Measurements from ENCODE around the gene ZC3H11A.
"Not testable (repeated sequence)": the region's sequence is repeated elsewhere in the genome, so short reads cannot be mapped to it uniquely, and the experiment has no call there.

Gene ZC3H11A

DNA sequence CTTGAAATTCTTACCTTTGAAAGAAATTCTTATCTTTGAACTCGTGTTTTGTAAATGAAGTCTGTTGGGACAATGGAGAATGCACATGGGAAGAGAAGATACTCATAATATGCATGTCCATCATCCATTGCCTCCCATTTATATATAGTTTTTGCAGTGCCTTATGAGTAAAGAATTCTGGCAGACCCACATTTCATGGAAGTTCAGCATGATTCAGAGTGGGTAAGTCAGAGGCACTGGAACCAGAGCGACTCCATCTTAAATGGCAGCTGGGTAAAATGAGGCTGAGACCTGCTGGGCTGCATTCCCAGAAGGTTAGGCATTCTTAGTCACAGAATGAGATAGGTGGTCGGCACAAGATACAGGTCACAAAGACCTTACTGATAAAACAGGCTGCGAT, 16.6 kb upstream of the ZC3H11A start:
- DNase-seq (ENCODE audit: low read depth), result no peak
- H3K4me3 ChIP-seq (ENCODE audit: control insufficient read depth, low read depth, low read length), result no peak overlapping the region
- TF ChIP-seq, protein P1, sequence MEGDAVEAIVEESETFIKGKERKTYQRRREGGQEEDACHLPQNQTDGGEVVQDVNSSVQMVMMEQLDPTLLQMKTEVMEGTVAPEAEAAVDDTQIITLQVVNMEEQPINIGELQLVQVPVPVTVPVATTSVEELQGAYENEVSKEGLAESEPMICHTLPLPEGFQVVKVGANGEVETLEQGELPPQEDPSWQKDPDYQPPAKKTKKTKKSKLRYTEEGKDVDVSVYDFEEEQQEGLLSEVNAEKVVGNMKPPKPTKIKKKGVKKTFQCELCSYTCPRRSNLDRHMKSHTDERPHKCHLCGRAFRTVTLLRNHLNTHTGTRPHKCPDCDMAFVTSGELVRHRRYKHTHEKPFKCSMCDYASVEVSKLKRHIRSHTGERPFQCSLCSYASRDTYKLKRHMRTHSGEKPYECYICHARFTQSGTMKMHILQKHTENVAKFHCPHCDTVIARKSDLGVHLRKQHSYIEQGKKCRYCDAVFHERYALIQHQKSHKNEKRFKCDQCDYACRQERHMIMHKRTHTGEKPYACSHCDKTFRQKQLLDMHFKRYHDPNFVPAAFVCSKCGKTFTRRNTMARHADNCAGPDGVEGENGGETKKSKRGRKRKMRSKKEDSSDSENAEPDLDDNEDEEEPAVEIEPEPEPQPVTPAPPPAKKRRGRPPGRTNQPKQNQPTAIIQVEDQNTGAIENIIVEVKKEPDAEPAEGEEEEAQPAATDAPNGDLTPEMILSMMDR (conservative IDR thresholded peaks at IDR 0.05; ENCODE audit: control insufficient read depth, insufficient read depth, low read depth, low read length), result no peak

DNA sequence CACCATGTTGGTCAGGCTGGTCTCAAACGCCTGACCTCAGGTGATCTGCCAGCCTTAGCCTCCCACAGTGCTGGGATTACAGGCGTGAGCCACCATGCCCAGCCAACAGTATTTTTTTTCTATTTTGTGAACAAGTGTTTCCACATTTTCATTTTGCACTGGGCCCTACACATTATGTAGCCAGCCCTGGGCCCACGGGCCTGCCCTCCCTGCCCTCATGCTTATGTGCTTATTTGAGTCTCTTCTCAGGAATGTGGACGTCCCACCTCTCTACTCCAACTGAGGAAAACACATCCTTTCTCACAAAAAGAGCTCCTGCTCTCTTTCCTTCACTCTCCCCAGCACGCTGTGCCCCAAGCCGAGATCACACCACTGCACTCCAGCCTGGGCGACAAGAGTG, 13.5 kb upstream of the ZC3H11A start:
- TF ChIP-seq, protein P1 (conservative IDR thresholded peaks at IDR 0.05; ENCODE audit: control insufficient read depth, insufficient read depth, low read depth, low read length), result no peak
- no peak overlapping the region for H3K4me3 ChIP-seq (ENCODE audit: control insufficient read depth, low read depth, low read length)
- no peak for DNase-seq (ENCODE audit: low read depth)

DNA sequence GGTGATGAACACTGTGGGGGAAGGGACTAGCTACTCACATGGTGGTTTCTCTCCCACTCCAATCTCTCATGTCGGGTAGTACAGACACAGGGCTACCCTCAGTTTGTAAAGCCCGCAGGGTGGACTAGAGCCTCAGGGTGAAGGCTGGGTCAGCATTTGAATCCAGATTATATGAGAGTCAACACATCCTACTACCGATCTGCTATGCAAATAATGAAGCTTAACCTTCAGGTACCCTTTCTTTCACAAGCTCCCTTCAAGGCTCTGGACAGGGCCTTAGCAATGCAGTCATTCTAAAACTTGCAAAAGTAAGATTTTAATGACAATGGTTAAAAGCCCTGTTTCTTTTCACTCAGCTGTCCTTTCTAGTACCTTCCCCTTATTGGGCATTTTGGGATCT, 5.5 kb upstream of the ZC3H11A start:
- no peak for DNase-seq (ENCODE audit: low read depth)
- H3K4me3 ChIP-seq (ENCODE audit: control insufficient read depth, low read depth, low read length), result no peak overlapping the region
- TF ChIP-seq, protein P1 (conservative IDR thresholded peaks at IDR 0.05; ENCODE audit: control insufficient read depth, insufficient read depth, low read depth, low read length), result no peak

DNA sequence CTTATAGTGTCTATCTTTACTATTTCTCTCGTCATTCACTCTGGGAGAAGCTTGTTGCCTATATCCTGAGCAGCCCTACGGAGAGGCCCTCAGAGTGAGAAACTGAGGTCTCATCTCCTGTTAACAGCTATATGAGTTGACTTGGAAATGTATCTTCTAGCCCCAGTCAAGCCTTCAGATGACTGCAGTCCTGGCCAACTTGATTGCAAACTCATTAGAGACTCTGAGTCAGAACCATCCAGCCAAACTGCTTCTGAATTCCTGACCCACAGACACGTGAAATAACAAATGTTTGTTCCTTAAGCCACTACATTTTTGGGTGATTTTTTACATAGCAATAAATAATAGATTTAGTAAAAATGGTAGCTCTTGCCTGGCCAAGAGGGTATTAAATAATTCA, 3.9 kb upstream of the ZC3H11A start:
- H3K4me3 ChIP-seq (ENCODE audit: control insufficient read depth, low read depth, low read length), result no peak overlapping the region
- TF ChIP-seq, protein P1 (conservative IDR thresholded peaks at IDR 0.05; ENCODE audit: control insufficient read depth, insufficient read depth, low read depth, low read length), result no peak
- peak; percentile 38 for DNase-seq (ENCODE audit: low read depth)

DNA sequence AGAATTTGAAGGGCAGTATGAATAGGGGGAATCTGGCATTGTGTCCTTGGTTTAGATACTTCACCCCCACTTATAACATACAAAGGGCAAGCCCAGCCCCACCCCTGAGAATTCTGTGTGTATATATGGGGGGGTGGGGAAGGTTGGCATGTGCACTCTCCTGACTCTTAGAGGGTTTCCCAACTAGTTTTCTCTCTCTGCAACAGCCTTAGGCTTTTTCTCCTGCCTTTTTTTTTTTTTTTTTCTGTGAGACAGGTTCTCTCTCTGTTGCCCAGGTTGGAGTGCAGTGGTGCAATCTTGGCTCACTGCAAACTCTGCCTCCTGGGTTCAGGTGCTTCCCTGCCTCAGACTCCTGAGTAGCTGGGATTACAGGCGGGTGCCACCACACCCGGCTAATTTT, 2.9 kb upstream of the ZC3H11A start:
- no peak for DNase-seq (ENCODE audit: low read depth)
- TF ChIP-seq, protein P1 (conservative IDR thresholded peaks at IDR 0.05; ENCODE audit: control insufficient read depth, insufficient read depth, low read depth, low read length), result no peak
- no peak overlapping the region for H3K4me3 ChIP-seq (ENCODE audit: control insufficient read depth, low read depth, low read length)

DNA sequence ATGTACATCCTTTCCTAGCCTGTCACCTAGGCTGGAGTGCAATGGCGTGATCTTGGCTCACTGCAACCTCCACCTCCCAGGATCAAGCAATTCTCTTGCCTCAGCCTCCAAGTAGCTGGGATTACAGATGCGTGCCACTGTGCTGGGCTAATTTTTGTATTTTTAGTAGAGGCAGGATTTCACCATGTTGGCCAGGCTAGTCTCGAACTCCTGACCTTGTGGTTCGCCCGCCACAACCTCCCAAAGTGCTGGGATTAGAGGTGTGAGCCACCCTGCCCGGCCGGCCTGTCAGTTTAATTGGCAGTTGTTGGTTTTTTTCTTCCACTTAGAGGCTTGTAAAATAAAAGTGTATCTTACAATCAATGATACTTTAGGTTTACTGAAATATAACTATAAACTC, 1.9 kb upstream of the ZC3H11A start:
- H3K4me3 ChIP-seq (ENCODE audit: control insufficient read depth, low read depth, low read length); DNase-seq (ENCODE audit: low read depth): not testable (repeated sequence)

DNA sequence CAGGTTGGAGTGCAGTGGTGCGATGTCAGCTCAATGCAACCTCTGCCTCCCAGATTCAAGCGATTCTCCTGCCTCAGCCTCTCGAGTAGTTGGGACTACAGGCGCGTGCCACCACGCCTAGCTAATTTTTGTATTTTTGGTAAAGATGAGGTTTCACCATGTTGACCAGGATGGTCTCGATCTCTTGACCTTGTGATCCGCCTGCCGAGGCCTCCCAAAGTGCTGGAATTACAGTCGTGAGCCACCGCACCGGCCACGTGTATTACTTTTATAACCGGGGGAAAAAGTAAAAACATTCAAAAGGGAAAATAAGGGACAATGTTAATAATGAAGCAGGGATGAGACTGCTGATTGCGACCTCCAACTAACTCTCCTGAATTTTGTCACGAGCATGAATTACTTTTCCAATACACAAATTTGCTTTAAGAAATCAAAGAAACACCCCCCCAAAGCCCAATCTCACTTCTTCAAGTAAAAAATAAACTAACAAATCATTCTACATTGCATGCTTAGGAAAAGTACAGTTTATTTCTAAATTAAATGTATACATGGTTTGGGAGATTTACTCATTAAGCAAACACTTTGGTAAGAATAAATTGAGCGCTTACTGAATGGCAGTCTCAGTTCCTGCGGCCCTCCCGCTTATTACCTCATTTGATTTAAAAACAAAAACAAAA, 521 bp upstream of the ZC3H11A start:
- TF ChIP-seq, protein P1 (conservative IDR thresholded peaks at IDR 0.05; ENCODE audit: control insufficient read depth, insufficient read depth, low read depth, low read length), result no peak
- H3K4me3 ChIP-seq (ENCODE audit: control insufficient read depth, low read depth, low read length), result peak overlapping the region; percentile 78
- DNase-seq (ENCODE audit: low read depth), result no peak
